Endothelial cell of umbilical vein (primary cell): Measurements from ENCODE around the gene NR3C1. TPM values are rescaled to one million over a fixed set of nuclear protein-coding genes. Genes with fewer than 3 reads are reported as not detected.

Experiments
- BruUV-seq: library from RNA; stranded (reverse); fragments of 400-500 nt; replicated peaks from 2 replicates; lab custom pipeline; 2021; lab: Mats Ljungman, UMichigan
- CTCF ChIA-PET: fragments of 300-600, 350-600 bp; sonication (Branson Sonifier 250); formaldehyde crosslinking; loops from one replicate; lab custom pipeline; 2021; ENCODE audit warnings: antibody characterized with exemption, inconsistent platforms; lab: Charles Lee
- POLR2A ChIA-PET: fragments of 300-600, 350-600 bp; sonication (Branson Sonifier 250); formaldehyde crosslinking; loops from one replicate; lab custom pipeline; 2021; ENCODE audit warnings: antibody characterized with exemption, inconsistent platforms; lab: Charles Lee
- DNase-seq: peaks from one replicate; pipeline ENCODE4 v3.0.0-alpha.2; 2011; ENCODE audit warnings: low read depth, low spot score
- FAIRE-seq: peaks from 2 replicates; lab custom pipeline; 2011; peaks lifted over from hg19 to GRCh38; lab: Jason Lieb, UNC
- H2AFZ ChIP-seq: 2 replicates; pipeline ENCODE4 v1.6.0; 2012; ENCODE audit warnings: low read depth, low read length, control low read depth, inconsistent platforms
- H3K27ac ChIP-seq: 2 replicates; pipeline ENCODE4 v1.5.1; 2011; ENCODE audit warnings: low read depth, mild to moderate bottlenecking, control low read depth, low read length, moderate library complexity; ENCODE audit not compliant: insufficient read depth
- H3K27me3 ChIP-seq, 2 experiments: 2 replicates each; pipeline versions ENCODE4 v1.6.0 to v1.6.1; 2011; ENCODE audit warnings: low read length in 2 of 2, mixed read lengths in 1 of 2; ENCODE audit not compliant: control insufficient read depth in 2 of 2, insufficient read depth in 2 of 2
- H3K36me3 ChIP-seq, 2 experiments: 2 replicates in 1 of 2; 3 replicates in 1 of 2; pipeline ENCODE4 v1.5.1; 2011; ENCODE audit warnings: low read length in 2 of 2, mild to moderate bottlenecking in 1 of 2, moderate library complexity in 1 of 2; ENCODE audit not compliant: control insufficient read depth in 2 of 2, insufficient read depth in 2 of 2; ENCODE audit errors: extremely low read depth in 1 of 2
- H3K4me1 ChIP-seq: 3 replicates; pipeline ENCODE4 v1.5.1; 2011; ENCODE audit warnings: mild to moderate bottlenecking, low read length; ENCODE audit not compliant: control insufficient read depth, insufficient read depth; ENCODE audit errors: extremely low read depth
- H3K4me2 ChIP-seq: 2 replicates; pipeline ENCODE4 v1.6.1; 2011; ENCODE audit warnings: low read length, control low read depth, mixed read lengths; ENCODE audit not compliant: insufficient read depth
- H3K4me3 ChIP-seq, 3 experiments: fragments of 200-600 bp in 1 of 3; sonication (generic), shearing (Covaris generic) in 1 of 3; replicated peaks in 1 of 3; 2 replicates each; pipeline ENCODE4 v1.5.1; 2011 to 2016; ENCODE audit warnings: control low read depth in 3 of 3, low read length in 3 of 3, mild to moderate bottlenecking in 2 of 3, inconsistent platforms in 1 of 3, low read depth in 1 of 3, moderate library complexity in 1 of 3; ENCODE audit not compliant: insufficient read depth in 1 of 3
- H3K79me2 ChIP-seq: 2 replicates; pipeline ENCODE4 v1.6.0; 2012; ENCODE audit warnings: low read length, inconsistent platforms; ENCODE audit not compliant: control insufficient read depth, insufficient read depth
- H3K9ac ChIP-seq: replicated peaks from 2 replicates; pipeline ENCODE3; 2011; ENCODE audit warnings: low read length, control low read depth; ENCODE audit not compliant: insufficient read depth; ENCODE audit errors: extremely low read depth
- H3K9me1 ChIP-seq: replicated peaks from 3 replicates; pipeline ENCODE4 v1.6.0; 2011; ENCODE audit warnings: mild to moderate bottlenecking, low read length; ENCODE audit not compliant: control insufficient read depth, insufficient read depth; ENCODE audit errors: extremely low read depth
- H3K9me3 ChIP-seq: replicated peaks from 2 replicates; pipeline ENCODE4 v1.5.1; 2012; ENCODE audit warnings: low read length, inconsistent platforms; ENCODE audit not compliant: control insufficient read depth, insufficient read depth
- H4K20me1 ChIP-seq: replicated peaks from 2 replicates; pipeline ENCODE3; 2011; ENCODE audit warnings: mild to moderate bottlenecking, low read length; ENCODE audit not compliant: control insufficient read depth, insufficient read depth; ENCODE audit errors: extremely low read depth
- CTCF ChIP-seq, 2 donors: IDR thresholded peaks; 1 replicate in 1 of 2; 2 replicates in 1 of 2; pipeline ENCODE4 v1.5.1; 2011; ENCODE audit warnings: low read length in 2 of 2, mild to moderate bottlenecking in 2 of 2, moderate library complexity in 2 of 2, control low read depth in 1 of 2, inconsistent platforms in 1 of 2, low read depth in 1 of 2; ENCODE audit not compliant: insufficient read depth in 1 of 2; ENCODE audit errors: extremely low read depth in 1 of 2
- EZH2 ChIP-seq: IDR thresholded peaks from 2 replicates; pipeline ENCODE4 v1.6.1; 2012; ENCODE audit warnings: borderline replicate concordance, low read depth, mild to moderate bottlenecking, moderate library complexity, low read length, inconsistent platforms; ENCODE audit not compliant: severe bottlenecking
- FOS ChIP-seq: IDR thresholded peaks from 2 replicates; pipeline ENCODE4 v1.6.1; 2011; ENCODE audit warnings: mild to moderate bottlenecking, low read length, moderate library complexity, borderline replicate concordance; ENCODE audit not compliant: insufficient read depth
- GATA2 ChIP-seq: IDR thresholded peaks from 2 replicates; pipeline ENCODE4 v1.7.0; 2011; ENCODE audit warnings: low read depth, mild to moderate bottlenecking, moderate library complexity, mixed read lengths, low read length; ENCODE audit not compliant: insufficient read length, insufficient read depth
- JUN ChIP-seq: IDR thresholded peaks from 2 replicates; pipeline ENCODE4 v1.6.1; 2011; ENCODE audit warnings: borderline replicate concordance, low read depth; ENCODE audit not compliant: insufficient read length, insufficient read depth
- MAX ChIP-seq: IDR thresholded peaks from 2 replicates; pipeline ENCODE4 v1.6.1; 2011; ENCODE audit not compliant: insufficient read depth, insufficient read length
- MYC ChIP-seq: IDR thresholded peaks from one replicate; pipeline ENCODE4 v1.6.1; 2011; ENCODE audit warnings: mild to moderate bottlenecking, low read depth, low read length
- POLR2A ChIP-seq: IDR thresholded peaks from 2 replicates; pipeline ENCODE4 v1.6.1; 2012; ENCODE audit warnings: low read depth, mild to moderate bottlenecking, control low read depth, low read length
- POLR2AphosphoS5 ChIP-seq: IDR thresholded peaks from 2 replicates; pipeline ENCODE4 v1.6.1; 2012; ENCODE audit warnings: low read depth, mild to moderate bottlenecking, control low read depth, low read length, moderate library complexity; ENCODE audit not compliant: insufficient read depth
- dilution Hi-C: fragments of 300-500 bp; cut with MboI; formaldehyde crosslinking; loops from one replicate; pipeline ENCODE4 v1.15.0; 2019; ENCODE audit warnings: low sequenced_read_pairs; ENCODE audit not compliant: extremely low pct_ligation_motif_present
- intact Hi-C: fragments of 100-400 bp; cut with micrococcal nuclease; formaldehyde crosslinking; loops from one replicate; pipeline ENCODE4 v1.10.0; 2022
- polyA plus RNA-seq, 4 experiments: library from polyadenylated mRNA; depleted of rRNA in 3 of 4; stranded (reverse) in 3 of 4; unstranded in 1 of 4; fragments of >200 nt; gene quantifications; 2 replicates each; pipeline versions ENCODE4 v1.2.1 to v1.2.3, GENCODE V29; 2011 to 2012; ENCODE audit warnings: missing spikeins in 1 of 4
- total RNA-seq: library from RNA; stranded (reverse); gene quantifications from 2 replicates; pipeline ENCODE4 v1.2.3, GENCODE V29; 2021

The NR3C1 gene
- total and polyA plus RNA-seq, 2 donors (not counting 3 experiments of a cell fraction or from before 2014, with no cell fraction given) = 4.1 to 17.0 TPM

GRCh38 chr5:143251190-143251589 lies 152.3 kb downstream of the NR3C1 start:
- ChIA-PET POLR2A (no interaction called here), CTCF (no interaction called here)
- Histone ChIP-seq H3K9me3 (no peaks in the 10 kb centered on the region), H3K27ac (no peak overlapping the region), H3K79me2 (no peaks in the 10 kb centered on the region), H3K4me1 (peaks cover 2% of the 10 kb centered on the region), H3K4me3 (no peak overlapping the region), H3K4me2 (no peak overlapping the region), H3K36me3 (no peaks in the 10 kb centered on the region), H3K9ac (no peak overlapping the region), H3K9me1 (no peaks in the 10 kb centered on the region), H4K20me1 (no peaks in the 10 kb centered on the region), H2AFZ (no peak overlapping the region), H3K27me3 (no peaks in the 10 kb centered on the region)
- FAIRE-seq (no peak), DNase-seq (no peak)
- BruUV-seq = no TSS peak
- intact Hi-C loops (no loop called here), dilution Hi-C loops (no loop called here)
- TF ChIP-seq MAX = no peak
- TF ChIP-seq EZH2 = no peak
- TF ChIP-seq FOS = no peak
- TF ChIP-seq POLR2AphosphoS5 = no peak
- TF ChIP-seq CTCF (IDR thresholded peaks at IDR 0.05; ENCODE audit: extremely low read depth in 1 of 2, insufficient read depth in 1 of 2, low read depth in 1 of 2, low read length in 2 of 2) = no peak
- TF ChIP-seq MYC = no peak
- TF ChIP-seq JUN = no peak
- no peak for TF ChIP-seq GATA2
- no peak for TF ChIP-seq POLR2A
